Esophagus muscularis mucosa (tissue), 4 donors: ENCODE data around the gene CDHR2. TPM values are rescaled to one million over a fixed set of nuclear protein-coding genes. Genes with fewer than 3 reads are reported as not detected.

Experiments
- DNase-seq: peaks from one replicate; pipeline ENCODE4 v3.0.0-alpha.2; 2017; ENCODE audit errors: extremely low spot score
- H3K27ac ChIP-seq, 4 donors: fragments of 200-600 bp; sonication (generic); replicated peaks in 1 of 4; 1 replicate in 3 of 4; 2 replicates in 1 of 4; pipeline ENCODE4 v1.5.1; 2016 to 2019; ENCODE audit warnings: mild to moderate bottlenecking in 1 of 4
- H3K27me3 ChIP-seq, 4 donors: fragments of 200-600 bp; sonication (generic); one replicate each; pipeline versions ENCODE4 v1.5.1 to v1.6.0; 2016 to 2019
- H3K36me3 ChIP-seq, 4 donors: fragments of 200-600 bp; sonication (generic); one replicate each; pipeline ENCODE4 v1.5.1; 2016 to 2019
- H3K4me1 ChIP-seq, 4 donors: fragments of 200-600 bp; sonication (generic); one replicate each; pipeline ENCODE4 v1.5.1; 2016 to 2019
- H3K4me3 ChIP-seq, 4 donors: fragments of 200-600 bp; sonication (generic); 1 replicate in 2 of 4; 2 replicates in 2 of 4; pipeline ENCODE4 v1.5.1; 2016 to 2019; ENCODE audit warnings: mild to moderate bottlenecking in 4 of 4, moderate library complexity in 1 of 4
- H3K9me3 ChIP-seq, 4 donors: fragments of 200-600 bp; sonication (generic); 1 replicate in 3 of 4; 2 replicates in 1 of 4; pipeline ENCODE4 v1.5.1; 2016 to 2019
- CTCF ChIP-seq, 3 experiments: fragments of 200-600 bp in 2 of 3; fragments of 450-650 bp in 1 of 3; sonication (generic) in 2 of 3; IDR thresholded peaks; one replicate each; pipeline ENCODE4 v1.5.1; 2017 to 2019; ENCODE audit warnings: antibody characterized with exemption in 3 of 3, mild to moderate bottlenecking in 2 of 3, moderate library complexity in 1 of 3
- EP300 ChIP-seq: sonication (generic); formaldehyde crosslinking; IDR thresholded peaks from one replicate; pipeline ENCODE4 v1.6.1; 2017; ENCODE audit warnings: antibody characterized with exemption
- POLR2A ChIP-seq: fragments of 450-650 bp; IDR thresholded peaks from one replicate; pipeline ENCODE4 v1.6.1; 2017; ENCODE audit warnings: antibody characterized with exemption, moderate library complexity, mild to moderate bottlenecking, low read depth
- POLR2AphosphoS5 ChIP-seq, 2 donors: sonication (generic); formaldehyde crosslinking; IDR thresholded peaks; one replicate each; pipeline ENCODE4 v1.6.1; 2017; ENCODE audit warnings: antibody characterized with exemption in 2 of 2
- WGBS: methylation state at CpG from one replicate; pipeline ENCODE4 v1.1.5; 2018; 5-methylcytosine and 5-hydroxymethylcytosine counted together
- intact Hi-C: fragments of 100-400 bp; cut with DNase I; formaldehyde crosslinking; loops from one replicate; pipeline ENCODE4 v1.15.1; 2023
- total RNA-seq, 4 donors: library from RNA; depleted of rRNA; stranded (reverse); fragments of >200 nt; gene quantifications; one replicate each; pipeline versions ENCODE4 v1.1.0 to v1.2.1, GENCODE V29; 2016

The CDHR2 gene
- total RNA-seq, 4 donors from 2014 or later = 0.92 TPM; not detected in 3

DNA sequence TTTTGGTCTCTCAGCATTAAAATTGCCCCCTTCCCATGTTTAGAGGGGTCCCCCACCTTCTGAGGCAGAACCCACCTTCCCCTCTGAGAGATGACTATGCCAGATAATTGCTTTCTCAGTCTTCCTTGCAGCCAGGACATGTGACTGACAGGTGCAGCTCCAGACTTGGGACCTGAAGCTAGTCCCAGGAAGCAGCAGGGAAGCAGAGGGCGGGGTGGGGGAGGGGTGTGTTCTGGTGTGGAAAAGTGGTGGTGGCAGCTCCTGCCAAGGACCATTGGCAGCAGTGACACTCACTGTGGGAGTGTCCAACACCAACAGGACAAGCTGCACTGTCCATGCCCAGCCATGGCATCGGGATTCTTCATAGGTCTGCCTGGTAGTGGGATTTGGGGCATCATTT lies 83.6 kb downstream of the CDHR2 start:
- intact Hi-C loops = no loop called here
- no peak for TF ChIP-seq EP300
- TF ChIP-seq POLR2AphosphoS5 (IDR thresholded peaks at IDR 0.05) = no peak

DNA sequence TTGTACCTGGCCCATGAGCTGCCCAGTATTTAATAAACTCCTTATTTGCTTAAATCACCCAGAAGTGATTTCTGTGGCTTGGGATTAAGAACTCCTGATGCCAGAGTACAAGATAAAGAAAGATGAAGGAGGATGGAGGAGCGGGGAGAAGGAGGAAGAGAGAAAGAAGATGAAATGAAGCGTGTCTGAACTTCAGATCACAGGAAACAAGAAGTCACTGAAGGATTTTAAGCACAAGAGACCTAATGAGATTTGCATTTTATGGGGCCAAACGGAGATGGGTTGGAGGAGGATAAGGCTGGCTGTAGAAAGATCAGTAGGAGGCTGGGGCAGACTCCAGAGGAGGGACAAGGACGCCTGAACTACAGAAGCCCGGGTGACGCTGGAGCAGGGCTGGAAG lies 84.5 kb downstream of the CDHR2 start:
- H3K4me3 ChIP-seq = no peak overlapping the region
- DNase-seq = no peak
- whole genome bisulfite sequencing = 25% methylated on average over 6 of the region's 6 CpGs
- no peak for TF ChIP-seq POLR2AphosphoS5 (IDR thresholded peaks at IDR 0.05)
- TF ChIP-seq POLR2A = no peak
- TF ChIP-seq EP300 = no peak
- TF ChIP-seq CTCF (IDR thresholded peaks at IDR 0.05) = no peak
- no peaks in the 10 kb centered on the region for H3K36me3 ChIP-seq
- intact Hi-C loops = no loop called here
- peaks cover 0 to 2% (median 0%) of the 10 kb centered on the region in 4 donors for H3K9me3 ChIP-seq
- no peak overlapping the region for H3K27ac ChIP-seq
- peaks cover 0 to 52% (median 21%) of the 10 kb centered on the region in 4 donors for H3K27me3 ChIP-seq
- peaks cover 12 to 21% (median 19%) of the 10 kb centered on the region in 4 donors for H3K4me1 ChIP-seq

More for the DNA sequence above, 83.6 kb downstream of the CDHR2 start:
- H3K36me3 ChIP-seq = no peaks in the 10 kb centered on the region
- H3K4me3 ChIP-seq = no peak overlapping the region
- H3K9me3 ChIP-seq = peaks cover 0 to 2% (median 0%) of the 10 kb centered on the region in 4 donors
- H3K27ac ChIP-seq = no peak overlapping the region
- H3K4me1 ChIP-seq = peaks cover 12 to 21% (median 19%) of the 10 kb centered on the region in 4 donors
- DNase-seq = no peak
- peaks cover 0 to 60% (median 28%) of the 10 kb centered on the region in 4 donors for H3K27me3 ChIP-seq
- WGBS = 75% methylated on average over 1 of the region's 2 CpGs

DNA sequence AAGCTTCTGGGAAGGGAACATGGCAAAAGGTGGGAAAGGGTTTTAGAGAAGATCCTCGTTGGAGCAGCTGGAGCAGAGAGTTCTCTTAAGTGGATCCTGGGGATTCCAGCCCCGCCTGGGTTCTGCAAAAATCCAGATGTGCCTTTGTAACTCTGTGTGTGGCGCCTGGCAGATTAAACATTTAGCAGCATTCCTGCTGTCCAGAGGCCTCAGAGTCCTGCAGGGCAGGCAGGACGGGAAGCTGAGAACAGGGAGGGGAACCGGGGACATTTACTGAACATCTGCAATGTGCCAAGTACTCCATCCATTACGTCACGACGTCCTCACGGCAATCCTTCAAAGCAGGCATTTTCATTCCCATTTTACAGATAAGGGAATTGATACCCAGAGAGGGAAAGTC lies 87.3 kb downstream of the CDHR2 start:
- no peak overlapping the region for H3K27ac ChIP-seq
- H3K4me1 ChIP-seq = no peaks in the 10 kb centered on the region
- no peak for DNase-seq
- H3K4me3 ChIP-seq = no peak overlapping the region
- H3K9me3 ChIP-seq = peaks cover 0 to 2% (median 0%) of the 10 kb centered on the region in 4 donors
- H3K36me3 ChIP-seq = no peaks in the 10 kb centered on the region
- TF ChIP-seq CTCF (IDR thresholded peaks at IDR 0.05) = no peak
- TF ChIP-seq EP300 = no peak
- TF ChIP-seq POLR2AphosphoS5 (IDR thresholded peaks at IDR 0.05) = no peak
- no peak for TF ChIP-seq POLR2A
- 63% methylated on average over 8 of the region's 9 CpGs for WGBS
- peaks cover 0 to 23% (median 0%) of the 10 kb centered on the region in 4 donors for H3K27me3 ChIP-seq
- intact Hi-C loops = no loop called here

DNA sequence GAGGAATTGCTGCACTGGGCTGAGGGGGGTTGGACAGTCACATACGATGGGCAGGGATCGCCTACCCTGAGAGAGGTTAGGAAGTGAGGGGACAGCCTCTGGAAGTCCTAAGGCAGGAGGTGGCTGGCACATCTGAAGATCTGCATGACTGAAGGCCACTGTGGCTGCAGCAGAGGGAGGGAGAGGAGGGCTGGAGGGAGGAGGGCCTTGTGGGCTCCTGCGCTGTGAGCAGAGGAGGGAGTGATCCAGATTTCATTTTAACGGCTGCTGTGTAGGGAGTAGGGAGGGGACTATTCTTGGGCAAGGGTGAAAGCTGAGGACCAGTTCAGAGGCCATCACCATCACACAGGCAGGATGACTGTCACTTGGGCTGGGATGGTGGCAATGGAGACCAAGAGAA lies 88.4 kb downstream of the CDHR2 start:
- intact Hi-C loops = no loop called here
- no peaks in the 10 kb centered on the region for H3K4me1 ChIP-seq
- WGBS = 68% methylated on average over 4 of the region's 4 CpGs
- no peak overlapping the region for H3K4me3 ChIP-seq
- DNase-seq = no peak
- TF ChIP-seq POLR2A (no peak), POLR2AphosphoS5 (IDR thresholded peaks at IDR 0.05) (no peak), CTCF (IDR thresholded peaks at IDR 0.05) (no peak), EP300 (no peak)
- no peak overlapping the region for H3K27ac ChIP-seq
- peaks cover 0 to 12% (median 0%) of the 10 kb centered on the region in 4 donors for H3K27me3 ChIP-seq
- no peaks in the 10 kb centered on the region for H3K36me3 ChIP-seq
- H3K9me3 ChIP-seq = peaks cover 0 to 2% (median 0%) of the 10 kb centered on the region in 4 donors

GRCh38 chr5:176638437-176638836 lies 89.3 kb downstream of the CDHR2 start:
- H3K27ac ChIP-seq = no peak overlapping the region
- intact Hi-C loops = no loop called here
- no peaks in the 10 kb centered on the region for H3K4me1 ChIP-seq
- peaks cover 0 to 2% (median 0%) of the 10 kb centered on the region in 4 donors for H3K9me3 ChIP-seq
- TF ChIP-seq POLR2A = no peak
- no peak for TF ChIP-seq POLR2AphosphoS5 (IDR thresholded peaks at IDR 0.05)
- TF ChIP-seq CTCF (IDR thresholded peaks at IDR 0.05) = no peak
- no peak for TF ChIP-seq EP300
- DNase-seq = no peak
- no peak overlapping the region for H3K4me3 ChIP-seq
- H3K27me3 ChIP-seq = peaks cover 0 to 3% (median 0%) of the 10 kb centered on the region in 4 donors
- whole genome bisulfite sequencing = 93% methylated on average over 3 of the region's 3 CpGs
- no peaks in the 10 kb centered on the region for H3K36me3 ChIP-seq
